ENCODE measurements around the gene CHADL.

The CHADL gene

DNA sequence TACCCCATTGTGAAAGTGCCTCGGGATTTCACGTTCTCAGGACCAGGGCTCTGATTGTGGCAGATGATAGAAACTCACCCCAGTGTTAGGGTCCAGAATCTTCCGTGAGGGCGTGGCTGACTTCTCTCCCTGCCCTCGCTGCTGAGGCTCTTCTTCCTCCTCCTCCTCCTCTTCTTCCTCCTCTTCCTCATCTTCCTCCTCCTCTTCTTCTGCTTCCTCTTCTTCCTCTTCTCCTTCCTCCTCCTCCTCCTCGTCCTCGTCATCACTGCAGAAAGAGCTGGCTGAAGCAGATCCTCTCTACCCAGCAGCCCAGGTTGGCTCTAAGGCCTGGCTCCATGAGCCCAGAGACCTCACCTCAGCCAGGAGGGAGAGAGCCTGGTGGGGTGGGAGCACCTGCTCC lies 13.5 kb upstream of the CHADL start:
- no peak for DNase-seq (ENCODE audit: low read depth)
- no peak for TF ChIP-seq POLR2A (IDR thresholded peaks at IDR 0.05; ENCODE audit: extremely low read depth, insufficient read length)
- TF ChIP-seq, protein P1, sequence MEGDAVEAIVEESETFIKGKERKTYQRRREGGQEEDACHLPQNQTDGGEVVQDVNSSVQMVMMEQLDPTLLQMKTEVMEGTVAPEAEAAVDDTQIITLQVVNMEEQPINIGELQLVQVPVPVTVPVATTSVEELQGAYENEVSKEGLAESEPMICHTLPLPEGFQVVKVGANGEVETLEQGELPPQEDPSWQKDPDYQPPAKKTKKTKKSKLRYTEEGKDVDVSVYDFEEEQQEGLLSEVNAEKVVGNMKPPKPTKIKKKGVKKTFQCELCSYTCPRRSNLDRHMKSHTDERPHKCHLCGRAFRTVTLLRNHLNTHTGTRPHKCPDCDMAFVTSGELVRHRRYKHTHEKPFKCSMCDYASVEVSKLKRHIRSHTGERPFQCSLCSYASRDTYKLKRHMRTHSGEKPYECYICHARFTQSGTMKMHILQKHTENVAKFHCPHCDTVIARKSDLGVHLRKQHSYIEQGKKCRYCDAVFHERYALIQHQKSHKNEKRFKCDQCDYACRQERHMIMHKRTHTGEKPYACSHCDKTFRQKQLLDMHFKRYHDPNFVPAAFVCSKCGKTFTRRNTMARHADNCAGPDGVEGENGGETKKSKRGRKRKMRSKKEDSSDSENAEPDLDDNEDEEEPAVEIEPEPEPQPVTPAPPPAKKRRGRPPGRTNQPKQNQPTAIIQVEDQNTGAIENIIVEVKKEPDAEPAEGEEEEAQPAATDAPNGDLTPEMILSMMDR (IDR thresholded peaks at IDR 0.05; ENCODE audit: low read depth, low read length) = no peak
- TF ChIP-seq, protein P2, sequence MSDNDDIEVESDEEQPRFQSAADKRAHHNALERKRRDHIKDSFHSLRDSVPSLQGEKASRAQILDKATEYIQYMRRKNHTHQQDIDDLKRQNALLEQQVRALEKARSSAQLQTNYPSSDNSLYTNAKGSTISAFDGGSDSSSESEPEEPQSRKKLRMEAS (IDR thresholded peaks at IDR 0.05; ENCODE audit: low read depth, low read length) = no peak
- no peak for TF ChIP-seq MYC (IDR thresholded peaks at IDR 0.05; ENCODE audit: low read depth, low read length)
- H3K4me3 ChIP-seq (ENCODE audit: low read depth, low read length) = no peak overlapping the region

DNA sequence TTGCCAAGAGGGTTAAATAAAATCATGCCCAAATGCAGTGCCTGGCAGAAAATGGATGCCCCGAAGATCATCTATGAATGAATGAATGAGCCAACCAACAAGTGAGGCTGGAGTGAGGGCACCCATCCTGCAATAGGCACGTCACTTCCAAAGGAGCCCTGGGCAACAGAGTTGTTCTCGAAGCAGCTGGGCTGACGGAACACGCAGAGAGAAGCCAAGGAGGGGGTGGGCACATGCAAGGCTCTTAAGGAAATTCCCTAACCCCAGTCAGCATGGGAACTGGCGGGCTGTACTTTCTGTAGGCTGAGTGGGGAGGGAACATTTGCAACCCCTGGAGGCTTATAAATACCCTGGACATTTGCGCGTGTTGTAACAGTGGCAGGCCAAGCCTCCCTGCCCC lies 11.6 kb upstream of the CHADL start:
- TF ChIP-seq, protein P2 (IDR thresholded peaks at IDR 0.05; ENCODE audit: low read depth, low read length) = no peak
- TF ChIP-seq POLR2A (IDR thresholded peaks at IDR 0.05; ENCODE audit: extremely low read depth, insufficient read length) (no peak), MYC (IDR thresholded peaks at IDR 0.05; ENCODE audit: low read depth, low read length) (no peak)
- TF ChIP-seq, protein P1 (IDR thresholded peaks at IDR 0.05; ENCODE audit: low read depth, low read length) = no peak
- H3K4me3 ChIP-seq (ENCODE audit: low read depth, low read length) = no peak overlapping the region
- no peak for DNase-seq (ENCODE audit: low read depth)

DNA sequence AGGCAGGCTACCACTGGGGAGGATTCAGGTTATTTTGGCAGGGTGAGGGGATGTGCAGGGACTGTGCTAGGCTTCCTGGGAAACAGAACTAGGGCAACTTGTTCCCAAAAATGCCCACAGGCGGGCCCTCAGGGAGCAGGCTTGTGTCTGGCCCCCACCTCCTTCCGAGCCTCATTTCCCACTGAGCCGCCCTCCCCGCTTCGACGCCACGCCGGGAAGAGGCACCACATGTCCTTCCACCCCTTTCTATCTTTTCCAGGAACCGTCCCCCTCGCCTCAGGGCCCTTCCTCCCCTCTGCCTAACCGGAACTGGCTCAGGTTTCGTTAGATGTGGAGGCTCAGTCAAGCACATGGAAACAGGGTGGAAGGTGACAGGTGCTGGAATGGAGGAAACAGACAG lies 9.4 kb upstream of the CHADL start:
- DNase-seq (ENCODE audit: low read depth) = no peak
- H3K4me3 ChIP-seq (ENCODE audit: low read depth, low read length) = no peak overlapping the region
- TF ChIP-seq POLR2A (IDR thresholded peaks at IDR 0.05; ENCODE audit: extremely low read depth, insufficient read length) (no peak), MYC (IDR thresholded peaks at IDR 0.05; ENCODE audit: low read depth, low read length) (no peak)
- TF ChIP-seq, protein P2 (IDR thresholded peaks at IDR 0.05; ENCODE audit: low read depth, low read length) = no peak
- TF ChIP-seq, protein P1 (IDR thresholded peaks at IDR 0.05; ENCODE audit: low read depth, low read length) = no peak

DNA sequence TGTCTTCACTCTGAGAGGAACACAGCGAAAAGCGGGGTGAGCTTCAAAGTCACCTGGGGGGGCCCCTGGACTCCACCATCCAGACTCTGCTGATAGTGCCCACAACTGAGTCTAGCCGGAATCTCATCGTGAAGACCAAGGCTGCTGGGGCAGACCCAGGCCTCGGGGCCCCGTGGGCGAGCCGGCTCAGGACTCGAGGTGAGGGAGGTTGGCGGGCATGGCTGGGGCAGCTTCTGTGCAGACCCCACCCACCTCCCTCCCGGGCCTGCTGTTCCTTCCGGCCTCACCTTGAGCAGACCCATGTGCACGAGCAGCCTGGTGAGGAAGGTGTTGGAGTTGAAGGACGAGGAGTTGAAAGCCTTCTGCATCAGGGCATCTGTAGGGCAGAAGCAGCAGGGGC lies 8.7 kb upstream of the CHADL start:
- TF ChIP-seq MYC (IDR thresholded peaks at IDR 0.05; ENCODE audit: low read depth, low read length) = no peak
- no peak for TF ChIP-seq POLR2A (IDR thresholded peaks at IDR 0.05; ENCODE audit: extremely low read depth, insufficient read length)
- TF ChIP-seq, protein P1 (IDR thresholded peaks at IDR 0.05; ENCODE audit: low read depth, low read length) = no peak
- TF ChIP-seq, protein P2 (IDR thresholded peaks at IDR 0.05; ENCODE audit: low read depth, low read length) = no peak
- H3K4me3 ChIP-seq (ENCODE audit: low read depth, low read length) = no peak overlapping the region
- no peak for DNase-seq (ENCODE audit: low read depth)

DNA sequence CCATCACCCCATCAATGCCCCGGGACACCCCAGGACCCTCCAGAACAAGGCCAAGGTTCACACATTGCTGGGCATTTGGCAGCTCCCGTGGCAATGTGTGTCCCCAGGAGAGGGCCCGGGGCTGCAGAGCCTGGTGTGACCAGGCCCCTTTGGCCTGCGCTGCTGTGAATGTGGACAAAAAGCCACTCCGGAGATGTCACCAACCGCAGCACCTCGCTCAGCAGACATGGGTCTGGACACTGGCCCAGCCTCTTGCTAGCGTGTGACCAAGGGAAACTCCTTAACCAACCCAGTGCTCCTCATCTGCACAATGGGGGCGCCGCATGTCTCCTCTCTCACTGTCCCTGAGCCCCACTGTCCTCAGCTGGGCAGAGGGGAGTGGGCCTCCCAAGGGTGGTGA lies 8.0 kb upstream of the CHADL start:
- TF ChIP-seq, protein P2 (IDR thresholded peaks at IDR 0.05; ENCODE audit: low read depth, low read length) = no peak
- TF ChIP-seq POLR2A (IDR thresholded peaks at IDR 0.05; ENCODE audit: extremely low read depth, insufficient read length) (no peak), MYC (IDR thresholded peaks at IDR 0.05; ENCODE audit: low read depth, low read length) (no peak)
- TF ChIP-seq, protein P1 (IDR thresholded peaks at IDR 0.05; ENCODE audit: low read depth, low read length) = no peak
- no peak for DNase-seq (ENCODE audit: low read depth)
- H3K4me3 ChIP-seq (ENCODE audit: low read depth, low read length) = no peak overlapping the region

DNA sequence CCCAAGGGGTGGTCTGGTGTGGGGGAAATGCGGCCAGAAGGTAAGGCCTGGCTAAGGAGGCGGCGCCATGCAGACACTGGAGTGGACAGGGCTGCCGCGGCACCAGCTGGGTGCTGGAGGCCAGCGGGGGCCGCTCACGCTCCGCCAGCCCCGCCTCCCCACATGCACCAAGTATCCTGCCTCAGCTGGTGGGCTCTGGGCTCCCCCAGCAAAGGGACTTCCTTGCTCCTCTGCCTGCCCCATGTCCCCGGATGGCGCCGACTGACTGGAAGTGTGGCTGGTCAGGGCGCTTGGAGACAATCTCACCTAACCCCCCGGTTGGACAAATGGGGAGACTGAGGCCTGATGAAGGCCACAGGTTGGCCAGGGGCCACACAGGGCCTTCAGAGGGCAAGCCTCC lies 7.6 kb upstream of the CHADL start:
- H3K4me3 ChIP-seq (ENCODE audit: low read depth, low read length) = no peak overlapping the region
- TF ChIP-seq, protein P1 (IDR thresholded peaks at IDR 0.05; ENCODE audit: low read depth, low read length) = no peak
- no peak for TF ChIP-seq POLR2A (IDR thresholded peaks at IDR 0.05; ENCODE audit: extremely low read depth, insufficient read length)
- no peak for TF ChIP-seq MYC (IDR thresholded peaks at IDR 0.05; ENCODE audit: low read depth, low read length)
- TF ChIP-seq, protein P2 (IDR thresholded peaks at IDR 0.05; ENCODE audit: low read depth, low read length) = no peak
- DNase-seq (ENCODE audit: low read depth) = no peak
